GM21360 (cell line): Measurements from ENCODE around the gene RPGRIP1L.

Experiments
- ATAC-seq: cut with Tn5 transposase; IDR thresholded peaks from one replicate; pipeline ENCODE4 v1.9.1; 2021; ENCODE audit warnings: mild to moderate bottlenecking, moderate library complexity; ENCODE audit not compliant: unreplicated experiment

The RPGRIP1L gene

GRCh38 chr16:53559270-53559951 is 144.2 kb downstream of the RPGRIP1L start:
- no peak for ATAC-seq

- no peak for ATAC-seq
Observed at GRCh38 chr16:53558710-53559109, 144.9 kb downstream of the RPGRIP1L start.

- ATAC-seq, result no peak
Observed at GRCh38 chr16:53556521-53556920, 147.1 kb downstream of the RPGRIP1L start.

- no peak for ATAC-seq
Observed at GRCh38 chr16:53549970-53550690, 153.5 kb downstream of the RPGRIP1L start.
